SU-DHL-6 (cell line): Measurements from ENCODE around the gene TUBGCP6.

Experiments used
- EZH2phosphoT487 ChIP-seq: fragments of 200-600 bp; sonication (generic), shearing (Covaris generic); conservative IDR thresholded peaks from 2 replicates; pipeline ENCODE4 v1.6.1; 2018; ENCODE audit warnings: mild to moderate bottlenecking, antibody characterized with exemption, low read length, moderate library complexity, mixed read lengths
- TF ChIP-seq, protein P1 (sequence below): fragments of 200-600 bp; sonication (generic); IDR thresholded peaks from one replicate; pipeline ENCODE4 v1.5.1; 2017; ENCODE audit warnings: antibody characterized with exemption, mild to moderate bottlenecking, low read length, moderate library complexity; ENCODE audit not compliant: insufficient read depth, poor library complexity, severe bottlenecking

DNA sequence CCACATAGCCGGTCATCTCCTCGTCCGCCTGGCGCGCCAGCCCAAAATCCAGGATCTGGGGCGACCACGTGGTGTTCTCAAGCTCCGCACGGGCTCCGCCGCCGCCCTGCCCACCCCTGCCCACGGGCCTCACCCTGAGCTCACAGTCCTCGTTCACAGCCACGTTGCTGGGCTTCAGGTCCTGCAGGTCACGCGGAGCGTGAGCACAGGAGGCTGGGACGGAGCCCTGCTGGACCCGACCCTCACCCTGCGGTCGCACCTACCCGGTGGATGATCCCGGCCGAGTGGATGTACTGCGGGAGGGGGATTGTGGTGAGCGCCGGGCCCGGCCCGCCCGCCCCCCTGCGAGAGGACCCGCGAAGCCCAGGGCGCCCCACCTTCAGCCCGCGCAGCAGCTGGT lies 22.2 kb upstream of the TUBGCP6 start:
- TF ChIP-seq, protein P1, sequence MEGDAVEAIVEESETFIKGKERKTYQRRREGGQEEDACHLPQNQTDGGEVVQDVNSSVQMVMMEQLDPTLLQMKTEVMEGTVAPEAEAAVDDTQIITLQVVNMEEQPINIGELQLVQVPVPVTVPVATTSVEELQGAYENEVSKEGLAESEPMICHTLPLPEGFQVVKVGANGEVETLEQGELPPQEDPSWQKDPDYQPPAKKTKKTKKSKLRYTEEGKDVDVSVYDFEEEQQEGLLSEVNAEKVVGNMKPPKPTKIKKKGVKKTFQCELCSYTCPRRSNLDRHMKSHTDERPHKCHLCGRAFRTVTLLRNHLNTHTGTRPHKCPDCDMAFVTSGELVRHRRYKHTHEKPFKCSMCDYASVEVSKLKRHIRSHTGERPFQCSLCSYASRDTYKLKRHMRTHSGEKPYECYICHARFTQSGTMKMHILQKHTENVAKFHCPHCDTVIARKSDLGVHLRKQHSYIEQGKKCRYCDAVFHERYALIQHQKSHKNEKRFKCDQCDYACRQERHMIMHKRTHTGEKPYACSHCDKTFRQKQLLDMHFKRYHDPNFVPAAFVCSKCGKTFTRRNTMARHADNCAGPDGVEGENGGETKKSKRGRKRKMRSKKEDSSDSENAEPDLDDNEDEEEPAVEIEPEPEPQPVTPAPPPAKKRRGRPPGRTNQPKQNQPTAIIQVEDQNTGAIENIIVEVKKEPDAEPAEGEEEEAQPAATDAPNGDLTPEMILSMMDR: no peak
- TF ChIP-seq EZH2phosphoT487: no peak
